ENCODE results near the gene RPS8.

GRCh38 chr1:44822131-44822701 is 46.9 kb downstream of the RPS8 start:
- TF ChIP-seq EP300 (IDR thresholded peaks at IDR 0.05; ENCODE audit: borderline replicate concordance) (no peak), REST (IDR thresholded peaks at IDR 0.05; ENCODE audit: low read depth) (no peak), YY1 (IDR thresholded peaks at IDR 0.05; ENCODE audit: low read depth) (no peak), CREB1 (IDR thresholded peaks at IDR 0.05; ENCODE audit: low read depth) (no peak), ZBTB7A (IDR thresholded peaks at IDR 0.05; ENCODE audit: low read depth) (no peak), USF1 (IDR thresholded peaks at IDR 0.05) (no peak), TAF1 (IDR thresholded peaks at IDR 0.05; ENCODE audit: low read depth) (no peak), CEBPB (IDR thresholded peaks at IDR 0.05) (no peak), MAX (IDR thresholded peaks at IDR 0.05) (no peak), NFIC (IDR thresholded peaks at IDR 0.05) (no peak), TCF12 (IDR thresholded peaks at IDR 0.05; ENCODE audit: low read depth) (no peak), RAD21 (IDR thresholded peaks at IDR 0.05; ENCODE audit: low read depth) (no peak), EGR1 (IDR thresholded peaks at IDR 0.05) (no peak), TEAD4 (IDR thresholded peaks at IDR 0.05) (no peak)

Measured in Ishikawa (cell line).